Smooth muscle cell (in vitro differentiated cells): Measurements from ENCODE around the gene GRIK3. TPM values are rescaled to one million over a fixed set of nuclear protein-coding genes. Genes with fewer than 3 reads are reported as not detected.

Experiments used
- DNase-seq: peaks from one replicate; lab custom pipeline; 2025; ENCODE audit not compliant: unreplicated experiment; lab: John Stamatoyannopoulos, UW
- H2AFZ ChIP-seq: fragments of 200-600 bp; sonication (generic); 2 replicates; pipeline ENCODE4 v1.6.0; 2016; ENCODE audit warnings: antibody characterized with exemption, low read depth, mild to moderate bottlenecking
- H3F3A ChIP-seq: fragments of 200-600 bp; sonication (generic); 2 replicates; pipeline ENCODE4 v1.6.0; 2017; ENCODE audit warnings: antibody characterized with exemption, low read depth
- H3K27ac ChIP-seq: fragments of 200-600 bp; sonication (generic); 2 replicates; pipeline ENCODE4 v1.5.1; 2016; ENCODE audit warnings: low read depth, mild to moderate bottlenecking
- H3K27me3 ChIP-seq: fragments of 200-600 bp; sonication (generic); 2 replicates; pipeline ENCODE4 v1.6.1; 2016; ENCODE audit warnings: low read depth, mild to moderate bottlenecking
- H3K36me3 ChIP-seq: fragments of 200-600 bp; sonication (generic); 2 replicates; pipeline ENCODE4 v1.5.1; 2016; ENCODE audit warnings: low read depth
- H3K4me1 ChIP-seq: fragments of 200-600 bp; sonication (generic); 2 replicates; pipeline ENCODE4 v1.5.1; 2016; ENCODE audit warnings: low read depth
- H3K4me2 ChIP-seq: fragments of 200-600 bp; sonication (generic); 2 replicates; pipeline ENCODE4 v1.6.0; 2016; ENCODE audit warnings: mild to moderate bottlenecking
- H3K4me3 ChIP-seq: fragments of 200-600 bp; sonication (generic); 2 replicates; pipeline ENCODE4 v1.5.1; 2016; ENCODE audit warnings: mild to moderate bottlenecking
- H3K79me2 ChIP-seq: fragments of 200-600 bp; sonication (generic); 2 replicates; pipeline ENCODE4 v1.6.0; 2016; ENCODE audit warnings: low read depth, mild to moderate bottlenecking
- H3K9ac ChIP-seq: fragments of 200-600 bp; sonication (generic); 2 replicates; pipeline ENCODE4 v1.6.0; 2016; ENCODE audit warnings: low read depth
- H3K9me3 ChIP-seq: fragments of 200-600 bp; sonication (generic); replicated peaks from 2 replicates; pipeline ENCODE4 v1.5.1; 2016; ENCODE audit warnings: low read depth
- H4K20me1 ChIP-seq: fragments of 200-600 bp; sonication (generic); 2 replicates; pipeline ENCODE4 v1.6.0; 2016; ENCODE audit warnings: low read depth
- CTCF ChIP-seq: fragments of 200-600 bp; sonication (generic); IDR thresholded peaks from 2 replicates; pipeline ENCODE4 v1.5.1; 2017; ENCODE audit warnings: borderline replicate concordance, mild to moderate bottlenecking, antibody characterized with exemption; ENCODE audit not compliant: insufficient read depth, poor library complexity, severe bottlenecking
- WGBS: methylation state at CpG from one replicate; pipeline ENCODE4 v1.1.7; 2016; ENCODE audit warnings: low lambda C conversion rate; 5-methylcytosine and 5-hydroxymethylcytosine counted together
- polyA plus RNA-seq: library from polyadenylated mRNA; unstranded; fragments of >200 nt; fragmentation: Nextera tagmentation; extraction: Ambion mirVana; gene quantifications from 2 replicates; pipeline ENCODE4 v1.2.1, GENCODE V29; 2016
- total RNA-seq: library from RNA; depleted of rRNA; stranded (reverse); fragments of >200 nt; gene quantifications from 2 replicates; pipeline ENCODE4 v1.2.3, GENCODE V29; 2014

GRIK3 gene
- total and polyA plus RNA-seq, 2 experiments from 2014 or later = 0.04 TPM; not detected in 1

DNA sequence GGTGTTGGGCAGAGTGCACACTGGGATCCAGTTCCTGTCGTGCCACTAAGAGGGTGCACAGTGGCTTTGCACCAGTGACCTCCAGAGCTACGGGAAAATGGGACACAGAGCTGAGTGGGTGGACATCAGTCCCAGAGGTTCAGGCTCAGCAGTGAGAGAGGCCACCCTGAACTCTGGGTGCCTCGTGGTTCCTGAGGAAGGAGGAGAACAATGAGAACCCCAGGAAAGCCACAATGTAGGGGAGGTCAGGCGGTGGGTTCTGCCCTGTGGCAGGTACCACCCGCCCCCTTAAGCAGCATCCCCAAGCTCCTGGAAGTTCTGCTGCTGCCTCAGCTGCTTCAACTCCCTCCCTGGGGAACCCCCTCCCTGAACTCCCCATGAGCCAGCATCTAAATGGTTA, 112.2 kb downstream of the GRIK3 start:
- Histone ChIP-seq H3K9ac (no peak overlapping the region), H3K36me3 (no peaks in the 10 kb centered on the region), H3K27ac (no peak overlapping the region), H3K4me3 (no peak overlapping the region), H3K4me2 (no peak overlapping the region), H3K79me2 (no peaks in the 10 kb centered on the region), H3F3A (no peaks in the 10 kb centered on the region), H3K27me3 (no peaks in the 10 kb centered on the region), H2AFZ (no peak overlapping the region), H3K4me1 (no peaks in the 10 kb centered on the region), H4K20me1 (no peaks in the 10 kb centered on the region), H3K9me3 (no peaks in the 10 kb centered on the region)
- WGBS = 71% methylated on average over 5 of the region's 5 CpGs
- no peak for DNase-seq
- TF ChIP-seq CTCF = no peak

- Histone ChIP-seq H3K27ac (no peak overlapping the region), H4K20me1 (no peaks in the 10 kb centered on the region), H3K9me3 (no peaks in the 10 kb centered on the region), H3F3A (no peaks in the 10 kb centered on the region), H2AFZ (no peak overlapping the region), H3K4me1 (no peaks in the 10 kb centered on the region), H3K4me2 (no peak overlapping the region), H3K36me3 (no peaks in the 10 kb centered on the region), H3K27me3 (no peaks in the 10 kb centered on the region), H3K79me2 (no peaks in the 10 kb centered on the region), H3K9ac (no peak overlapping the region), H3K4me3 (no peak overlapping the region)
- no peak for TF ChIP-seq CTCF
- WGBS = 75% methylated on average over 6 of the region's 6 CpGs
- no peak for DNase-seq
Observed at GRCh38 chr1:36920801-36921405, 113.4 kb downstream of the GRIK3 start.

DNA sequence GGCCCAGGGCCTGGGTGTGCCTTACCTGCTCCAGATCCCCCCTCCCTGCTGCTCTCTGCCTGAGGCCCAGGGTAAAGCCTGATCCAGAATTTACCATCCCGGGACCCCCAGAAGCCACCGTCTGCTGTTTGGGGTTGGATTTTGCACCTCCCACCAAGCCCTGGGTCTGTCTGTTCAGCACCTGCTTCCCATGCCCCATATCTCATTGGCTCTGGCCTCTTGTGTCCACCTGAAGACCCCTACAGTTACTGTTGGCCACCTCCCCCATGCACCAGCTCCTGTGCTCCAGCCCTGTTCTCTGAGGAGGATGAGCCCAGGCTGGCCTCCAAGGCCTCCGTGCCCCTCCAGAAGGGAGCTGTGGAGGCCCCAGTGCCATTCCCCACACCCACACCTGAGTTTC, 113.9 kb downstream of the GRIK3 start:
- Histone ChIP-seq H3K27ac (no peak overlapping the region), H3F3A (no peaks in the 10 kb centered on the region), H3K36me3 (no peaks in the 10 kb centered on the region), H2AFZ (no peak overlapping the region), H3K4me1 (no peaks in the 10 kb centered on the region), H3K79me2 (no peaks in the 10 kb centered on the region), H3K4me2 (no peak overlapping the region), H3K27me3 (no peaks in the 10 kb centered on the region), H3K9me3 (no peaks in the 10 kb centered on the region), H3K9ac (no peak overlapping the region), H4K20me1 (no peaks in the 10 kb centered on the region), H3K4me3 (no peak overlapping the region)
- no peak for TF ChIP-seq CTCF
- WGBS = 93% methylated on average over 3 of the region's 3 CpGs
- DNase-seq = no peak

GRCh38 chr1:36919491-36920145, 114.7 kb downstream of the GRIK3 start:
- Histone ChIP-seq H4K20me1 (no peaks in the 10 kb centered on the region), H3F3A (no peaks in the 10 kb centered on the region), H3K4me3 (no peak overlapping the region), H3K9ac (no peak overlapping the region), H3K4me1 (no peaks in the 10 kb centered on the region), H3K9me3 (no peaks in the 10 kb centered on the region), H3K27ac (no peak overlapping the region), H3K79me2 (no peaks in the 10 kb centered on the region), H3K4me2 (no peak overlapping the region), H2AFZ (no peak overlapping the region), H3K27me3 (no peaks in the 10 kb centered on the region), H3K36me3 (no peaks in the 10 kb centered on the region)
- 85% methylated on average over 9 of the region's 9 CpGs for WGBS
- no peak for DNase-seq
- TF ChIP-seq CTCF = no peak
